Measurements from ENCODE around the gene DCDC2.
"Not testable (repeated sequence)": the region's sequence is repeated elsewhere in the genome, so short reads cannot be mapped to it uniquely, and the experiment has no call there.

Gene DCDC2

DNA sequence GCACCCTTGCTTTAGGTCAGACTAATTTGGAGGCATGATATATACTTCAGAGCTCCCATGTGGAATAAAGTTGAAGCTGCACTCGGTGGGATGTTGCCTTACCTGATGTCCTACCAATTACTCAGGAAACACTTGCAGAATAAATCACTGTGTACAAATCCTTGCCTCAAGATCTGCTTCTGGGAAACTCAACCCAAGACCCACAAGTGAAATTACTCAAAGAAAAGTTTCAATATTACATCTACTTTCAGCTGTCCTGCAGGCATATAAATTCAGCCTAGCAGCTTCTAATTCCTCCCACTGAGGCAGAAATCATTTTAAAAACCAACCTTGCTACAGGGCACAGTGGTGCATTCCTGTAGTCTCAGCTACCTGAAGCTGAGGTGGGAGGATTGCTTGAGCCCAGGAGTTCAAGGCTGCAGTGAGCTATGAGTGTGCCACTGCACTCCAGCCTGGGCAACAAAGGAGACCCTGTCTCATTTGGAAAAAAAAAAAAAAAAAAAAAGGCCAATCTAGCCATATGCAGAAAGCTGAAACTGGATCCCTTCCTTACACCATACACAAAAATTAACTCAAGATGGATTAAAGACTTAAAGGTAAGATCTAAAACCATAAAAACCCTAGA, 20.7 kb upstream of the DCDC2 start:
- no peak for DNase-seq

DNA sequence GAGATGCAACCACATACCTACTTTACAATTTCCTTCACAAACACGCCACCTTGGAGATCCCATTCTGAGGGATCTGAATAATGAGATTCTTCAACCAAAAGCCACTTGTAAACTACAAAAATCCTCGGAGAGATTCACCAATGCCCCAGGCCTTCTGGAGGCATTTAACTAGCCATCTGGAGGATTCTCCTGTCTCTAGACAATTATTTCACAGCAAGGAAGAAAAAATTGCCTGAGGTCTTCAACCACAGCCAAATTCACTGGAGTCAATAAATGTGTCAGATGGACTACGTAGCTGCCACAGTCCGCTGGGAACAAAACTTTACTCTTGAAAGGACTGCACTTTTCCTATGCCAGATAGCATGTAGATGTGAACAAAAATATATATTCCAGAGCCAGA, 19.0 kb upstream of the DCDC2 start:
- no peak for DNase-seq

DNA sequence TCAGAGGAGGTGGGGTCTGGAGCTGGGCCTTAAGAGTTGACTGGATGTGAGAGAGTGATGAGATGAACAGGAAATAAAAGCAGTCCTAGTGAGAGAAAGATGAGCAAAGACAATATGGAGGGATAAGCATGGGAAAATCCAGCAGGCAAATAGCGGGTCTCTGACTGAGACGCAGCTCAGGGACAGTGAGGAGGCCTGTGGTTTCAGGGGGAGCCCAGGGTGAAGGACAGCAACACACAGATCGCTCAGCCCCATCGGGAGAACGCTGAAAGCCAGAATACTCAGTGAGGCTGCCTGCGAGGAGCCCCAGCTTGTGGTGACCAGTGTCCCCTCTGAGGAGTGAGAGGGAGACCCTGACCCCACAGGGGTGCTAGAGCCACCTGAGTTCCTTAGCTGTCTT, 16.8 kb upstream of the DCDC2 start:
- DNase-seq: no peak

DNA sequence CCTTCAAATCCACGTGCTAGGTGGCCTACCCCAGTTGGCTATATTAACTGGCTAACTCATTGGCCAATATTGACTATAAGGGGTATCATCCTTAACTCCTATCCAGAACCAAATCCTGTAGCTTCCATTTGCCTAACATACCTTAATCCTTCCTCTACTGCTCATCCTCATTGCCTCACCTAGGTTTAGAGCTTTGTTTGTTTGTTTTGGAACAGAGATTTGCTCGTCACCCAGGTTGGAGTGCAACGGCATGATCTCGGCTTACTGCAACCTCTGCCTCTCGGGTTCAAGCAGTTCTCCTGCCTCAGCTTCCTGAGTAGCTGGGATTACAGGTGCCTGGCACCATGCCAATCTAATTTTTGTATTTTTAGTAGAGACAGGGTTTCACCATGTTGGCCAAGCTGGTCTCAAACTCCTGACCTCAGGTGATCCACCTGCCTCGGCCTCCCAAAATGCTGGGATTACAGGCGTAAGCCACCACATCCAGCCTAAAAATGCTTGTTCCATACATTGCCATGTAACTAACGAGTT, 7.3 kb upstream of the DCDC2 start:
- DNase-seq: not testable (repeated sequence)

DNA sequence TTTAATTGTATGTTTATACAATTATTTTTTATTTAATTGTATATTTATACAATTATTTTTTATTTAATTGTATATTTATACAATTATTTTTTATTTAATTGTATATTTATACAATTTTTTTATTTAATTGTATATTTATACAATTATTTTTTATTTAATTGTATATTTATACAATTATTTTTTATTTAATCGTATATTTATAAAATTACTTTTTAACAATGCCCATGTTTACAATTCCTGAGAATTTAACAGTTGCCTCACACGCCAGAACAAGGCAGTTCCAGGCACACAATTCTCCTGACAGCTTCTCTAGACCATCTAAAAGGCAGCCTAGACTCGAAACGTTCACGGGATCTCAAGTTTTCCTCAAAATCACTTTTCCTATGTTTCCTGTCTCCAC, 4.5 kb upstream of the DCDC2 start:
- not testable (repeated sequence) for DNase-seq

DNA sequence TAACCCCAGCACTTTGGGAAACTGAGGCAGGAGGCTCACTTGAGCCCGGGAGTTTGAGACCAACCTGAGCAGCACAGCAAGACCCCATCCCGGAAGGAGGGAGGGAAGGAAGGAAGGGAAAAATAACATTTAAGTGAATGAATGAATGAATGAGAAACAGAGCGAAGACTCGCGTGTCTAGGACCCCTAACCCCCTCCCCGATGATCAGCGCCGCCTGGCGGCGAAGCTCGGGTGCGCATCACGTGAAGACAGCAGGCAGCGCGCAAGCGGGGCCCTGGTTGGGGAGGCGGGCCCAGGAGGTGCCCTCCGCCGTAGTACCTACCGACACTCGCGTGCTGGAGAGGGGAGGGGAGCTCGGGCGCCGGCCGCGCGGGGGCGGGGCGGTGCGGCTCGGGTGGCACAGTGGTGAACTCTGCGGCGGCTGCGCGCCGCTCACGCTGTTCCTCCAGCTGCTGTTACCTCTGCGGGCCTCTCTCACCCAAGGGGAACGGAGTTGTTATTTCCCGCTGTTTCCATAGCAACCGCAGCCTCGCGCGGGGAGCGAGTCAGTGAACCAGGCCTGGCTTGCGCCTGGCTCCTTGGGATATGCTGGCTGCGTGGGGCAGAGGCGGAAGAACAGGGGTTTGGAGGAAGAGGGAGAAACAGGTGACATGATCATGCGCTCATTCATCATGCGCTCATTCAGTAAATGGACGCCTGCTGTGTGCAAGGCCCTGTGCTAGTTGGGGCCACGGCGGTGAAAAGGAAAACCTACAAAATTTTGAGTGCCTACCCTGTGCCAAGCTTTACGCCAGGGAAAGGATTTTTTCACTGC, 2.0 kb upstream of the DCDC2 start:
- peak; percentile 89 for DNase-seq

DNA sequence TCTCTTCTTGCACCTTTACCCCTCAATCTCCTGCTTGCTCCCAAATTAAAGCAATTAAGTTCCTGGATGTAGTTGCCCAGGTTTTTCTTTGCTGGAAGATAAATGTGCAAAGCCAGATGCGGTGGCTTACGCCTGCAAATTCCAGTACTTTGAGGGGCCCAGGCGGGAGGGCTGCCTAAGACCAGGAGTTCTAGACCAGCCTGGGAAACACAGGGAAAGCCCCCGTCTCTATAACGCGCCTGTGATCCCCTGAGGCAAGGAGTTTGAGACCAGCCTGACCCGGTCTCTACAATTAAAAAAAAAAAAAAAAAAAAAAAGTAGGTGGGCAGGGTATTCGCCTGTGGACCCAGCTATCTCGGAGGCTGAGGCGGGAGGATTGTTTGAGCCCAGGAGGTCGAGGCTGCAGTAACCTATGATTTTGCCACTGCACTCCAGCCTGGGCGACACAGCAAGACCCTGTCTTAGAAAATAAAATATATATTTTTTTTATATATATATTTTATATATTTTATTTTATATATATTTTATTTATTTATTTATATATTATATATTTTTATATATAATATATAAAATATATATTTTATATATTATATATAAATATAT, 461 bp upstream of the DCDC2 start:
- DNase-seq: no peak

DNA sequence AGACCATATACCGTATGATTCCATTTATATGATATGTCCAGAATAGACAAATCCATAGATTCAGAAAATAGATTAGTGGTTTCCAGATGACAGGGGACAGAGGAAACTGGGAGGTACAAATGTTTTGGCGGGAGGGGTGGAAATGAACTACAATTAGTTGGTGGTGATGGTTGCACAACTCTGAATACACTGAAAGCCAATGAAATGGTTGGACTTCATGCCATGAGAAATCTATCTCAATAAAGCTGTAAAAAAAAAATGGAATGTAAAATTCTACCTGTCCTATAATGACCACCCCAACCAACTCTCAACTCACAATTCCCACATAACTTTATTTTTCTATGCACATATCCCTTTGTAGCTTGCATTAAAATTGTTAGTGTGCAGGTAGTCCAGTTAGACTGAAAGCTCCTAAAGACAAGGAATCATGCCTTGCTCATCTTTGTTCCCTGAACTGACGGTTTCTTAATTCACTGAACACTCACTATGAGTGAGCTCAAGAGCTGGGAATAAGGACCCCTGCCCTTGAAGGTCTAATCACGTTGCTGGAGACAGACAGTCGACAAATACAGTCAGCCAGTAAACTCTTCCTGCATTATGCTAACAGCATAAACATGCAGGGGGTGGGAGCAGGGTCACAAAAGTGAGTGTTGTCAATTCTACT, 1.4 kb downstream of the DCDC2 start:
- DNase-seq: no peak

DNA sequence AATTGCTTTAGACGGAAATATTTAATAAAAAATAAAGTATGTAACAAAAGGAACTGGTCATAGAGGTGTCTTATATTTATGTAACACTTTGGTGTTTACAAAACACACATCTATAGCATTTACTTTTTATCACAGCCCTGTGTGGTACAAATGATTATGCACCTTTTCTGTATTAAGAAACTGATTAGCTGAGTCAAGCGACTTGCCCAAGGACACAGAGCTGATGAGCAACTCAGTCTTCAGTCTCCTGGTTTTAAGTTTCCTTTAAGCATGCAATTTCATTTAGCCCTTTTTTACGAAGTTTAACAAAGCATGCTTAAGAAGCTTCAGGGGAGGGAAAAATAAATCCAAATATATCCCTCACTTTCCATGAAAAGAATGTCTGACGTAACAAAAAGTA, 2.5 kb downstream of the DCDC2 start:
- DNase-seq: no peak

DNA sequence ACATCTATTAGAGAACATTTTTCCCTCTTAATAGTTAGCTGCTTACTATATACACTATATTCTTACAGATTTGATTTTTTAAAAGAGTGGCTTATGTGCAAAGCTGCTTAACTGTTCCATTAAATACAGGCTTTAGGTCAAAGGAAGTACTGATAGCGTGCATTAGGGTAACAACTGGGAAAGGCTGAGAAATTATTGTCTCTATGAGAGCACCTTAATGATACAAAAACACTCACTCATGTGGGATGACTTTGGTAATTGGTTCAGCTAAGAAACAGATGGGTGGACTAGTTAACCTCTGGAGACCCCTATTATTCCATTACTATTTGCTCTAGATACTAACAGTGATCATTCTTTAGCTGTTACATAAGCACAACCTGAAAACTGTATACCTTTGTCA, 4.0 kb downstream of the DCDC2 start:
- DNase-seq: no peak

DNA sequence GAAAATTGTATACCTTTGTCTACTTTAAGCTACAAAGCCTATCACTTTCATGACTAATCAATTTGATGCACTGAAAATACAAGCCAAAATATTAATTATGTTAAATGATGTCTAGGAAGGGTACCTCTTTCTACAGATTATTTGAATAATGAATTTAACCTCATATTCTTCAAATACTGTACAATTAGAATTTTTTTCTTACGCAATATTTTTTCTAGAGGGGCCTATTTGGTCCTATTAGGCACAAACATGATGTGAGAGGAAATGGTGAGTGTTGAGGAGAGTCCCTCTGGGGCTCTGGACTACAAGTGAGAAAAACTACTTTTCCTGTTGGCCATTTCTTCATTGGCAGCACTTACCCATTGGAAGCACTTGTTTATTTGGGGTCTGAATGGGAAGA, 5.4 kb downstream of the DCDC2 start:
- DNase-seq: no peak

DNA sequence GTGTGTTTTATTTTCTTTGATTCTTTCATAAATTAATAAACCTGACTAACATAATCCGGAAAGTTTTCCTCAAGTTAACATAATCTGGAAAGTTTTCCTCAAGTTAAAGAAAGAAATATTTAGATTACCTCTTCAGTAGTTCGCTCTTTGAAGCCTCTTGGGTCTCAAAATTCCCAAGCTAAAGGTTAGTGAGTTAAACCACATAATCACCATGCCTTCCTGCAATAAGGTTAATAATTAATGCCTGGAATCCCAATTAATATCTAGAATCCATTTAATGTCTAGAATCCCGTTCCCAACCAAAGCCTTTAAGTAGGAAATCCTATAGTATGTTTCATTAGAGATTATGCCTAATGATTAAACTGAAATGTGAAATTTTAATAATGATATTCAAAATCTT, 12.9 kb downstream of the DCDC2 start:
- no peak for DNase-seq

DNA sequence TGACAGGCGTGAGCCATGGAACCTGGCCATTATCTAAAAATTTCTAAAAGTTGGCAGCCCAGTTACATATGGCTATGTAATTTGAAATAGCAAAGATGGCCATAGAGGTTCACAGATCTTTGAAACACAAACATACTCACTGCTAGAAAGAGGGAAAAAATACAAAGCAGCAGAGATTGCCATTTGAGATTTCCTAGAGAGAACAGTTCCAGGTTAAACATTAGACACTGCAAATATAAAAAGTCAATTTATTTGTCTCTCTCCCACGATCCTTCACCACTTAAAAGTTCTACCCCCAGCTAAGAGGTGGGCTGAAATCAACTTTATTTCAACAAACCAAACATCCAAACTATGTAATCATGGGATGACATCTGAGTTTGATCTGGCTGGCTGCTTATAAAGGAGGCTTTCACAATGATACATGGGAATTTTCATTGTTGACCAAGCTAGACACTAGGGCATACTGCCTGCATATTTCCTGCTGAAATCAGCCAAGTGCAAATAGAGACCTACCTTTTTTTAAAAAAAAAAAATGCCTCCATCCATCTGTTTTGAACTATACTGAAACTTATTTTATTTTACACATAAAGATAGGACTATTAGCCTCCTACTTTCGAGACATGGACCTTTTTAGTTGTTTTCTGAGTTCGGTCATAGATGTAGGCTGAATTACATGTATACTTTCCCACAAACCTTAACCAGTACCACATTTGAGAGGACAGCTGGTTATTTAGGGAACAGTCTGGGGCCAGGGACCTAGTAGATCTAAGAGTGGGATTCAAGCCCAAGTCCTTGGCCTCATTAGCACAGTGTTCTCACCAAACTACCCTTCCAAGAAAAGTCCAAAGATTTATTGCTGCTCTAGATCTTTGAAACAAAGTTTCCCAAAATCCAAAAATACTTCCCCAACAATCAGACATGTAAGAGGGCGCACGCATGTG, 16.6 kb downstream of the DCDC2 start:
- DNase-seq: no peak

DNA sequence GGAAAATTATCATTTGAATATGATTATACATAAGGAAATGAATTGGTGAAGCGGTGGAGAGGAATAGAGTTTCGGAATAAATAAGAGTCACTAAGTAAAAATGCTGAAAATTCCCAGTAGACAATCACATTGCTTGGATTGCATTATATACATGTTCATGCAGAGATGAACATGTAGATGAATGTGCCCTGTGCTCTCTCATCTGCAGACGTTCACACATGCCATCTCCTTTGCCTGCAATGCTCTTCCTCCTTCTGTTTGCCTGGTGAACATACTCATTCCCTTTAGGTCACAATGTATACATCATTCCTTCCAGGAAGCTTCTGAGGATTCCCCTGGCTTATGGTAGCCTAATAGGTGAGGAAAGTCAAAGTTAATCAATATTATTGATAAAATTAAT, 17.9 kb downstream of the DCDC2 start:
- DNase-seq: no peak

DNA sequence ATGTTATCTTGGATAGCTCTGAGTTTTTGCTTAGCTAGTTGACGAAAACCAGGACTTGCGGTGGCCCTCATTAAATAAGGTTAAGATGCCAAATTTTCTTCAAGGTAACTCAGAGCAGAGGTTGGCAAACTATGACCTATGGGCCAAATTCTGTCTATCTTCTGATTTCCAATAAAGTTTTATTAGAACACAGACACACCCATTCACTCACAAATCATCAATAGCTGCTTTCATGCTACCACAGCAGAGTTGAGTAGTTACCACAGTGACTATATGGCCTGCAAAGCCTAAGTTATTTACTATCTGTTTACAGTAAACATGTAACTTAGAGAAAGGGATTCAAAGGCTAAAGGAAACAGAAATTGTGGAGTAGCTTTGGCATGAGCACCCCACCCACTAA, 23.6 kb downstream of the DCDC2 start:
- no peak for DNase-seq

DNA sequence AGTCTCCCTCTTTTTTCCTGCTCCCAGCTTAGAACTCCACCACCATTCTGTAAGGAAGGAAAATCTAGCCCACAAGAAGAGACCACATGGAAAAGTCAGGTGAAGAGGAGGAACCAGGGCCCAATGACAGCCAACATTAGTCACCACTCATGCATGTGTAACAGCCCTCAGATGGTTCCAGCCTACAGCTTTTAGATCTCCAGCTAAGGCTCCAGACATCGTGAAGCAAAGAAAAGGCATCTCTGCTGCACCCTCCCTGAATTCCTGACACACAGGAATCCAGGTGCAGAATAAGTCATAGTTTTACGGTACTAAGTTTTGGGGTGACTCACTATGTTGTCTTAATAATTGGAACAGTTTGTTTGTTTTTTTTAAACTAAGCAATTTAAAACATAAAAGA, 25.5 kb downstream of the DCDC2 start:
- DNase-seq: no peak

DNA sequence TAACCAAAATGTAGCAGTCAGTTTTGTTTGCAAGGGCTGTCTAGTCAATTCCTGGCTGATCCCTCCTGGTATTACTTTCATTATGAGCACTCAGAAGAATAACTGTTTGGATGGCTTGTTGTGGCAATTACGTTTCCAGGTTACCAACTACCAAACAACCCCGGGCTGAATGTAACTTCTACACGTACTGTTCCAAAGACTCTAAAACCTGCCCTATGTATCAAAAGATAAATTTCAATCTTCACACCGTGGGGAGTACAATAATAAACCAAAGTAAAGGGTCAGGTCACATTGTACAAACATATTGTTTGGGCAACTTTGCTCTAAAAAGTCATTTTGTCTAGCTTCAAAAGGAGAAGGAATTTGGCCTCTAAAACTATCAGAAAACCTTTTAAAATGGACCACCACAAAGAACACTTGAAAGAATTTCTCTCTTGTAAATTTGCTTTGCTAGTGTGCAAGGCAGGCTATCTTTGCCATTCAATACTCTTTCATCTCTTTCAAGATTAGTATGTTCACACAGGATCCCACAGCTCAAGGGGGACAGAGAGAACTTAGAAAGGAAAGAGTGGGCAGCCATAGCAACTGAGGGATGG, 27.6 kb downstream of the DCDC2 start:
- peak; percentile 26 for DNase-seq

DNA sequence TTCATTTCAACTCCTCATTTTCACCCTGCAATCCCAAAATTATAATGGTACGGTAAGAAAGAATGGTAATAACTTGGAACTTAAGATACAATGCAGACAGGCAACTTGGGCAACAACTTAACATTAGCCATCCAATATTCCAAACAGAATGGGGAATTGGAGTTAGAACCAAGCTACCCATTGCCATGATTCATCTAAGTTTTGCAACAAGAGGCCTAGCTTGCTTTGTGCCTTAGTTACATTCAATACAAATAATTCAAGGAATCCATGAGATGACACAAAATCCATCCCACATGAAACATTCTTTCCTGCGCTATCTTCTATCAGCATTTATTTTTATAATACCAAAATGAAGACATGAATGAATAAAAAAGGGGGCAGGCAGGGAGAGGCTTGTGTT, 28.4 kb downstream of the DCDC2 start:
- no peak for DNase-seq

DNA sequence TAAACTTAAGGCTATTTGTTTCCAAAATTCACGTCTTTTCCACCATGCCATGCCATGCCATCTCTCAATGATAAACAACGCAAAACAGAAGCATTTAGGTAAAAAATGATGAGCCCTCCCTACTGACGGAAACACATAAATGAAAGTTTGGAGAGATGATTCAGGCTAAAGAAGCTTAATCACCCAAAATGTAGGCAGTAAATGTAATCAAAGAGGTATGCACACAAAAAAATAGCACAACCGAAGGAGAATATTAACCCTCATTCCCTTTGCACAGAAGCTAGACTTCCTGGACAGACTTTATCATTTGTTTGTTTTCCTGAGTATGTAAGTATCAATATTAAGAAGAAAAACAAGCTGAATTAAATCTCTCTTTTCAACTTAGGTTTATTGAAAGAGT, 28.8 kb downstream of the DCDC2 start:
- no peak for DNase-seq

DNA sequence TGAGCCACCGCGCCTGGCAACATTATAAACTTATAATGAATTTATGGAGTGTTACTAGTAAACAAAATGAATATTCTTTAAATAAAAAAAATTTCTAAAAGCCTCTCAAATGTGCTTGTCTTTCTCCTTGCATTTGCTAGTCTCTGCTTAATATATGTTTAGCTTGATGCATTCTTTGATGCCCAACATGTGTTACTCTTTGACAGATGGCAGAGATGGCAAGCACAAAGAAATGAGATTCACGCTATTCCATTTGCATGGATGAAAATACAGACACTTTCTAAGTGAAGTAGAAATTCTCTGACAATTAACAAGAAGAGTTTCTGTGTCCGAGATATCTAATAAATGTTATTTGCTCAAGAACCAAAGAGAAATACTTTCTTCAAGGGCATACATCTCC, 30.1 kb downstream of the DCDC2 start:
- DNase-seq: no peak

DNA sequence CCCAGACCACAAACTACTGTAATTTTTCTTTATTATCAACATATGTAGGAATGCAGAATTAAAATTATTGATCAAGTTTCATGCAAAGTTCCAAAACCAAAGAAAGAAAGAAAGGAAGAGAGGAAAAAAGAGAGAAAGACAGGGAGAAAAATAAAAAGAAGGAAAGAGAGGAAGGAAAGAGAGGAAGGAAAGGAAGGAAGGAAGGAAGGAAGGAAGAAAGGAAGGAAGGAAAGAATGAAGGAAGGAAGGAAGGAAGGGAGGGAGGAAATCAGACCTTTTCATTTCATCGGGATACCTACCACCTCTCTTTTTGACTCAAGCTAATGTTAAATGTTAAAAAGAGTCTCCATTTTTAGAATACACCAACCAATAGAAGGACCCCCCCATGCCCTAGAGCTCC, 31.9 kb downstream of the DCDC2 start:
- DNase-seq: no peak

DNA sequence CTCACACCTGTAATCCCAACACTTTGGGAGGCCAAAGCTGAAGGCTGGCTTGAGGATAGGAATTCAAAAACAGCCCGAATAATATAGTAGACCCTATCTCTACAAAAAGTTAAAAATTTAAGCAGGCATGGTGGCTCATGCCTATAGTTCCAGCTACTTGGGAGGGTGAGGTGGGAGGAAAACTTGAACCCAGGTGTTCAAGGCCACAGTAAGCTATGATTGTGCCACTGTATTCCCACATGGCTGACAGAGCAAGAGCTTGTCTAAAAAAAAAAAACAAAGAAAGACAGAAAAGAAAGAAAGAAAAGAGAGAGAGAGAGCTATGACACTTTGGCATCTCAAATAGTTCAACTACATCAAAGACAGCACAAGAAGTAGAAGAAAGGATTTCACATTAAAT, 33.2 kb downstream of the DCDC2 start:
- no peak for DNase-seq
